ENCODE results near the gene PPIF.

Gene PPIF

GRCh38 chr10:79376078-79376628 is 28.9 kb downstream of the PPIF start:
- DNase-seq: no peak

- DNase-seq: no peak
These were observed 29.7 kb downstream of the PPIF start for GRCh38 chr10:79376751-79377556.

- DNase-seq: no peak
These were observed 30.5 kb downstream of the PPIF start for GRCh38 chr10:79377557-79378382.

GRCh38 chr10:79378383-79378646 is 31.0 kb downstream of the PPIF start:
- no peak for DNase-seq

- DNase-seq: no peak
These were observed 31.6 kb downstream of the PPIF start for GRCh38 chr10:79378647-79379511.

- DNase-seq: no peak
These were observed 32.3 kb downstream of the PPIF start for GRCh38 chr10:79379512-79380124.

GRCh38 chr10:79380125-79380945 is 33.1 kb downstream of the PPIF start:
- no peak for DNase-seq

- no peak for DNase-seq
These were observed 33.9 kb downstream of the PPIF start for GRCh38 chr10:79380946-79381721.

GRCh38 chr10:79381804-79382221 is 34.5 kb downstream of the PPIF start:
- no peak for DNase-seq

- no peak for DNase-seq
These were observed 35.2 kb downstream of the PPIF start for GRCh38 chr10:79382491-79382941.

- DNase-seq: peak; percentile 10
These were observed 36.8 kb downstream of the PPIF start for GRCh38 chr10:79383974-79384606.

GRCh38 chr10:79384773-79385391 is 37.6 kb downstream of the PPIF start:
- DNase-seq: no peak

- DNase-seq: peak; percentile 10
These were observed 38.1 kb downstream of the PPIF start for GRCh38 chr10:79385392-79385795.

- peak; percentile 13 for DNase-seq
These were observed 38.7 kb downstream of the PPIF start for GRCh38 chr10:79385804-79386531.

- peak; percentile 11 for DNase-seq
These were observed 39.6 kb downstream of the PPIF start for GRCh38 chr10:79386637-79387465.

GRCh38 chr10:79387466-79387973 is 40.3 kb downstream of the PPIF start:
- DNase-seq: no peak

- DNase-seq: peak; percentile 12
These were observed 40.9 kb downstream of the PPIF start for GRCh38 chr10:79387974-79388850.
